Endometrial microvascular endothelial cells (primary cell): Measurements from ENCODE around the gene SPDYA. TPM values are rescaled to one million over a fixed set of nuclear protein-coding genes. Genes with fewer than 3 reads are reported as not detected.

Source experiments
- in situ Hi-C: cut with HindIII; loops from 2 replicates; pipeline ENCODE4 v1.10.0; 2017; ENCODE audit warnings: low sequenced_read_pairs, low pct_unique_long_range_greater_than_20kb; ENCODE audit errors: inconsistent ontology term
- total RNA-seq: library from RNA; depleted of rRNA; stranded (reverse); fragments of >200 nt; gene quantifications from one replicate; pipeline ENCODE4 v1.2.3, GENCODE V29; 2015; ENCODE audit errors: inconsistent ontology term

Gene SPDYA
- total RNA-seq, 1 donor from 2014 or later: not detected

GRCh38 chr2:28895189-28895893, 84.7 kb downstream of the SPDYA start:
- in situ Hi-C loops: no loop called here

GRCh38 chr2:28896906-28897305, 86.3 kb downstream of the SPDYA start:
- in situ Hi-C loops: no loop called here

GRCh38 chr2:28898048-28898447, 87.4 kb downstream of the SPDYA start:
- in situ Hi-C loops: no loop called here

Other genes with a start within 250 kb of the SPDYA start
- gene PPP1CB, start 59.0 kb upstream of the SPDYA start, total RNA-seq: 112 TPM
- 17.3 TPM for gene TRMT61B, start 59.5 kb downstream of the SPDYA start, total RNA-seq
- gene WDR43, start 83.8 kb downstream of the SPDYA start, total RNA-seq: 86.1 TPM
- not detected for gene TOGARAM2, start 170.5 kb downstream of the SPDYA start, total RNA-seq